Measurements from ENCODE around the gene PRSS53. TPM values are rescaled to one million over a fixed set of nuclear protein-coding genes. Genes with fewer than 3 reads are reported as not detected.
A peak's percentile ranks its signal among the peaks of the same experiment; 100 is the strongest.

Gene PRSS53
- total RNA-seq, 2 donors from 2014 or later = 1.7 to 2.8 TPM

DNA sequence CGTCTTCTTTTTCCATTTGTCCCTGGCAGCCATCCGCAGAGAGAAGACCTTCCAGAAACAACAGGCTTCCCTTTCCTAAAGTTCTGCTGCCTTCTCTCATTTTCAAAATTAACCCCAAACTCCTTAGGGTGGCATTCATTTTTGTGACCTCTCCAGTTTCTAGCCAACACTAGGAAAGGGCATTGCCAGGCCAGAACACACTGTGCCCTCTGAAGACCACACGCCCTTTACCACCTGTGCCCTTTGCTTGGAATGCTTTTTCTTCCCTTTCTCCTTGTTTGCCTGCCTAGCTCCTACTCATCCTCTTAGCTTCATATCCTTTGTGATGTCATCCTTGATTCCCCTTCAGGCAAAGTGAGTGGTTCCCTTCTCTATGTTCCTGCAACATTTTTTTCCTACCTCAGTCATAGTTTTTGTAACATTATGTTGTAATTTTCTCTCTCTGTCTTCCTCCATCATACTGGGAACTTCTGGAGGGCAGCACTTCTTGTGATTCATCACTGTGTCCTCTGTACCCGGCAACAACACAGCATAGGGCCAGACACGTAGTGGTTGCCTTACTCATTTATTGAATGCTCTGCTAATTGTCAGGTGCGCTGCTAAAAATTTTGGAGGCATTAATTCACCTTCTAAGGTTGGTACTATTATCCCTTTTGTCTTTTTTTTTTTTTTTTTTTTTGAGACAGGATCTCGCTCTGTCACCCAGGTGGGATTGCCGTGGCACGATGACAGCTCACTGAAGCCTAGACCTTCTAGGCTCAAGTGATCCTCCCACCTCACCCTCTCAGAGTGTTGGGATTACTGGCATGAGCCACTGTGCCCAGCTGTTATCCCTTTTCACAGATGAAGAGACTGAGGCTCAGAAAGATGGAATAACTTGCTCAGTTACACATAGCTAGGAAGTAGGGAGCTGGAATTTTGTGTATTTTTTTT lies 29.7 kb upstream of the PRSS53 start:
- Histone ChIP-seq H3K9ac (ENCODE audit: extremely low read depth, low read length, poor library complexity, severe bottlenecking) (peak overlapping the region; percentile 63), H3K27ac (ENCODE audit: low read depth, low read length) (peak overlapping the region; percentile 61)

DNA sequence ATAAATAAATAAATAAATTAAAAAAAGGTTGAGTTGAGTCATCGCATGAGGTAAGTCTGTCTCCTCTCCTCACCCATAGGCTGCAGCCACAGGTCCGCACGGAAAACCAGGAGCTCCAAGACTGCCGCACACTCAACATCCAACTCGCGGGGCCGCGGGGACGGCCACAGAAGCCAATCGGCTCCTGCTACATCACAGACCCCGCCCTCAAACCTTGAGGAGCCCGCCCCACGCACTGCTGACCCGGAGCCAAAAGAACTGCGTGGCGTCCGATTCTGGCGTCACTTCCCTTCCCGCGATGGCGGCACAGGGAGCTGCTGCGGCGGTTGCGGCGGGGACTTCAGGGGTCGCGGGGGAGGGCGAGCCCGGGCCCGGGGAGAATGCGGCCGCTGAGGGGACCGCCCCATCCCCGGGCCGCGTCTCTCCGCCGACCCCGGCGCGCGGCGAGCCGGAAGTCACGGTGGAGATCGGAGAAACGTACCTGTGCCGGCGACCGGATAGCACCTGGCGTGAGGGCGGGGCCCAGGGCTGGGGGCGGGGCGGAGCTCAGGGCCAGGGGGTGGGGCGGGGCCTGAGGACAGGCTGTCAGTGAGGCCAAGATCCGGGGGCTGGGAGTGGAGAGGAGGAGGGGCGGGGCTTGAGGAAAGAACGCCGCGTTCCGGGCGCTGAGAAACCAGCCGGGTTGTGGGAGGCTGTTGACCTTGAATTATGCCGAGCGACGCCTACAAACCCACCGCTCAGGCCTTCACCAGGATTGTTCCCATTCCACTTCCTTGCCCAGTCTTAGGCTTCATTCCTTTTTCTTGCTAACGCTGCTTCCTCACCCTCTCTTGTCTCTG lies 28.9 kb upstream of the PRSS53 start, which contains the start of gene KAT8:
KAT8 (plus strand) TSS at position 281 of the 839 bp plus-strand sequence; CDS start at position 299, 18 bp downstream.
- Histone ChIP-seq H3K27me3 (ENCODE audit: control insufficient read depth, insufficient read depth, low read length, poor library complexity, severe bottlenecking) (no peaks in the 10 kb centered on the region), H3K27ac (ENCODE audit: low read depth, low read length) (peak within 1 kb of the TSS; percentile 81), H3K4me1 (ENCODE audit: control insufficient read depth, insufficient read depth, low read length) (no peaks in the 10 kb centered on the region), H3K36me3 (ENCODE audit: control insufficient read depth, insufficient read depth, low read length) (peaks cover 42% of the 10 kb centered on the region), H3K9ac (ENCODE audit: extremely low read depth, low read length, poor library complexity, severe bottlenecking) (peak within 1 kb of the TSS; percentile 72), H3K9me3 (ENCODE audit: control insufficient read depth, low read length) (no peaks in the 10 kb centered on the region), H3K4me3 (ENCODE audit: low read length) (peak within 1 kb of the TSS; percentile 89)
- Mint-ChIP-seq H3K36me3 (ENCODE audit: low read depth) (peaks cover 35% of the 10 kb centered on the region), H3K4me1 (peaks cover 7% of the 10 kb centered on the region), H3K27ac (peak within 1 kb of the TSS; percentile 95), H3K27me3 (ENCODE audit: insufficient read depth) (no peaks in the 10 kb centered on the region), H3K9me3 (no peaks in the 10 kb centered on the region), H3K4me3 (peak within 1 kb of the TSS; percentile 79)
- TF ChIP-seq, protein P1, sequence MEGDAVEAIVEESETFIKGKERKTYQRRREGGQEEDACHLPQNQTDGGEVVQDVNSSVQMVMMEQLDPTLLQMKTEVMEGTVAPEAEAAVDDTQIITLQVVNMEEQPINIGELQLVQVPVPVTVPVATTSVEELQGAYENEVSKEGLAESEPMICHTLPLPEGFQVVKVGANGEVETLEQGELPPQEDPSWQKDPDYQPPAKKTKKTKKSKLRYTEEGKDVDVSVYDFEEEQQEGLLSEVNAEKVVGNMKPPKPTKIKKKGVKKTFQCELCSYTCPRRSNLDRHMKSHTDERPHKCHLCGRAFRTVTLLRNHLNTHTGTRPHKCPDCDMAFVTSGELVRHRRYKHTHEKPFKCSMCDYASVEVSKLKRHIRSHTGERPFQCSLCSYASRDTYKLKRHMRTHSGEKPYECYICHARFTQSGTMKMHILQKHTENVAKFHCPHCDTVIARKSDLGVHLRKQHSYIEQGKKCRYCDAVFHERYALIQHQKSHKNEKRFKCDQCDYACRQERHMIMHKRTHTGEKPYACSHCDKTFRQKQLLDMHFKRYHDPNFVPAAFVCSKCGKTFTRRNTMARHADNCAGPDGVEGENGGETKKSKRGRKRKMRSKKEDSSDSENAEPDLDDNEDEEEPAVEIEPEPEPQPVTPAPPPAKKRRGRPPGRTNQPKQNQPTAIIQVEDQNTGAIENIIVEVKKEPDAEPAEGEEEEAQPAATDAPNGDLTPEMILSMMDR (conservative IDR thresholded peaks at IDR 0.05) = no peak
- DNase-seq = peak; percentile 99
- 0% methylated on average over 23 to 66 of the region's 68 CpGs for WGBS, 2 experiments (ENCODE audit: insufficient coverage in 1 of 2, insufficient read length in 1 of 2)

More for the DNA sequence above, 29.7 kb upstream of the PRSS53 start:
- WGBS, 2 experiments (ENCODE audit: insufficient coverage in 1 of 2, insufficient read length in 1 of 2) = 72 to 79% methylated on average over 8 to 9 of the region's 9 CpGs
- Histone ChIP-seq H3K4me3 (ENCODE audit: low read length) (peak overlapping the region; percentile 89), H3K36me3 (ENCODE audit: control insufficient read depth, insufficient read depth, low read length) (peaks cover 37% of the 10 kb centered on the region), H3K27me3 (ENCODE audit: control insufficient read depth, insufficient read depth, low read length, poor library complexity, severe bottlenecking) (no peaks in the 10 kb centered on the region), H3K4me1 (ENCODE audit: control insufficient read depth, insufficient read depth, low read length) (no peaks in the 10 kb centered on the region), H3K9me3 (ENCODE audit: control insufficient read depth, low read length) (no peaks in the 10 kb centered on the region)
- Mint-ChIP-seq H3K27ac (peak overlapping the region; percentile 95), H3K36me3 (ENCODE audit: low read depth) (peaks cover 34% of the 10 kb centered on the region), H3K4me1 (peaks cover 7% of the 10 kb centered on the region), H3K27me3 (ENCODE audit: insufficient read depth) (no peaks in the 10 kb centered on the region), H3K4me3 (peak overlapping the region; percentile 79), H3K9me3 (no peaks in the 10 kb centered on the region)
- TF ChIP-seq, protein P1 (conservative IDR thresholded peaks at IDR 0.05) = no peak
- DNase-seq = no peak

DNA sequence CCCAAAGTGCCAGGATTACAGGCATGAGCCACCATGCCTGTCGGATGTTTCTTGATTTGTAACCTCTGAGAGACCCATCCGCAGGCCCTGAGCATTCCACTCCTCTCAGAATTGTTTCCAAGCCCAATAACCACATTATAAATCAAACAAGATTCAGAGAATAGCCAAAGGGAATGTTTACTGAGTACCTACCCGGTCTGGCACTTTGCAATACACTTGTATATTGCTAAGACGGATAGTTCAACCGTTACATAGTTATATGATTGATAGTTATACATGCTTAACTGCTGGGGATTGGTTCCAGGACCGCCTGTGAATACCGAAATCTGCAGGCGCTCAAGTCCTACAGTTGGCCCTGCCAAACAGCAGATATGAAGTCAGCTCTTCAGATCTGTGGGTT lies 25.7 kb upstream of the PRSS53 start:
- no peaks in the 10 kb centered on the region for H3K9me3 ChIP-seq (ENCODE audit: control insufficient read depth, low read length)
- 94 to 98% methylated on average over 6 to 8 of the region's 8 CpGs for WGBS, 2 experiments (ENCODE audit: insufficient coverage in 1 of 2, insufficient read length in 1 of 2)
- Mint-ChIP-seq H3K27ac (no peak overlapping the region), H3K9me3 (no peaks in the 10 kb centered on the region), H3K4me3 (no peak overlapping the region), H3K36me3 (ENCODE audit: low read depth) (peaks cover 35% of the 10 kb centered on the region), H3K4me1 (peaks cover 7% of the 10 kb centered on the region), H3K27me3 (ENCODE audit: insufficient read depth) (no peaks in the 10 kb centered on the region)
- TF ChIP-seq, protein P1 (conservative IDR thresholded peaks at IDR 0.05) = no peak
- H3K36me3 ChIP-seq (ENCODE audit: control insufficient read depth, insufficient read depth, low read length) = peaks cover 39% of the 10 kb centered on the region
- DNase-seq = no peak
- H3K4me1 ChIP-seq (ENCODE audit: control insufficient read depth, insufficient read depth, low read length) = no peaks in the 10 kb centered on the region
- no peak overlapping the region for H3K4me3 ChIP-seq (ENCODE audit: low read length)
- no peaks in the 10 kb centered on the region for H3K27me3 ChIP-seq (ENCODE audit: control insufficient read depth, insufficient read depth, low read length, poor library complexity, severe bottlenecking)
- H3K27ac ChIP-seq (ENCODE audit: low read depth, low read length) = no peak overlapping the region
- H3K9ac ChIP-seq (ENCODE audit: extremely low read depth, low read length, poor library complexity, severe bottlenecking) = no peak overlapping the region

All from endodermal cell (in vitro differentiated cells).